Neural cell (in vitro differentiated cells): Measurements from ENCODE around the gene SH3BGRL2. TPM values are rescaled to one million over a fixed set of nuclear protein-coding genes. Genes with fewer than 3 reads are reported as not detected.
"Not testable (repeated sequence)": the region's sequence is repeated elsewhere in the genome, so short reads cannot be mapped to it uniquely, and the experiment has no call there.

Source experiments
- H2AFZ ChIP-seq: fragments of 200-600, 300-800 bp; sonication (generic), shearing (Covaris generic); 2 replicates; pipeline ENCODE4 v1.6.0; 2014; ENCODE audit warnings: low read depth, mild to moderate bottlenecking, antibody characterized with exemption, low read length, moderate library complexity
- H3F3A ChIP-seq: fragments of 200-600 bp; shearing (Covaris generic); 2 replicates; pipeline ENCODE4 v1.6.1; 2016; ENCODE audit warnings: mild to moderate bottlenecking, moderate library complexity, mixed read lengths, antibody characterized with exemption, low read length; ENCODE audit not compliant: insufficient read depth, poor library complexity, severe bottlenecking
- H3K27ac ChIP-seq: fragments of 200-600, 300-800 bp; sonication (generic), shearing (Covaris generic); 2 replicates; pipeline ENCODE4 v1.5.1; 2014; ENCODE audit warnings: mild to moderate bottlenecking, low read length, moderate library complexity
- H3K27me3 ChIP-seq: fragments of 300-800, 200-600 bp; sonication (generic), shearing (Covaris generic); 2 replicates; pipeline ENCODE4 v1.6.0; 2014; ENCODE audit warnings: mild to moderate bottlenecking, low read depth, low read length, moderate library complexity; ENCODE audit not compliant: insufficient read depth
- H3K36me3 ChIP-seq: fragments of 300-800, 200-600 bp; sonication (generic), shearing (Covaris generic); 2 replicates; pipeline ENCODE4 v1.5.1; 2014; ENCODE audit warnings: mild to moderate bottlenecking, antibody characterized with exemption, low read length, moderate library complexity; ENCODE audit not compliant: insufficient read depth
- H3K4me2 ChIP-seq: fragments of 300-800, 200-600 bp; sonication (generic), shearing (Covaris generic); 2 replicates; pipeline ENCODE4 v1.6.0; 2014; ENCODE audit warnings: mild to moderate bottlenecking, low read length
- H3K4me3 ChIP-seq: fragments of 300-800, 200-600 bp; sonication (generic), shearing (Covaris generic); 2 replicates; pipeline ENCODE4 v1.5.1; 2014; ENCODE audit warnings: mild to moderate bottlenecking, low read length, moderate library complexity
- H3K79me2 ChIP-seq: fragments of 200-600 bp; shearing (Covaris generic); replicated peaks from 2 replicates; pipeline ENCODE4 v1.6.0; 2014; ENCODE audit warnings: mild to moderate bottlenecking, low read length, moderate library complexity; ENCODE audit not compliant: insufficient read depth
- H3K9ac ChIP-seq: fragments of 300-800, 200-600 bp; sonication (generic), shearing (Covaris generic); 2 replicates; pipeline ENCODE4 v1.6.1; 2016; ENCODE audit warnings: mild to moderate bottlenecking, low read length, mixed read lengths
- H3K9me2 ChIP-seq: fragments of 200-600 bp; shearing (Covaris generic); 2 replicates; pipeline ENCODE4 v1.6.1; 2016; ENCODE audit warnings: mild to moderate bottlenecking, low read length, mixed read lengths; ENCODE audit not compliant: insufficient read depth
- H3K9me3 ChIP-seq: fragments of 200-600, 300-800 bp; sonication (generic), shearing (Covaris generic); 2 replicates; pipeline ENCODE4 v1.6.1; 2016; ENCODE audit warnings: mild to moderate bottlenecking, mixed run types, low read length, moderate library complexity, mixed read lengths
- H4K20me1 ChIP-seq: fragments of 200-600 bp; shearing (Covaris generic); 2 replicates; pipeline ENCODE4 v1.6.1; 2016; ENCODE audit warnings: mild to moderate bottlenecking, mixed run types; ENCODE audit not compliant: insufficient read depth
- CTCF ChIP-seq: fragments of 450-650 bp; IDR thresholded peaks from 2 replicates; pipeline ENCODE4 v1.5.1; 2014; ENCODE audit warnings: antibody characterized with exemption, mild to moderate bottlenecking, moderate library complexity; ENCODE audit not compliant: poor library complexity, severe bottlenecking
- EP300 ChIP-seq: fragments of 450-650 bp; conservative IDR thresholded peaks from 2 replicates; pipeline ENCODE4 v1.6.1; 2014; ENCODE audit warnings: antibody characterized with exemption, mild to moderate bottlenecking, moderate library complexity; ENCODE audit not compliant: poor library complexity, severe bottlenecking
- EZH2 ChIP-seq: fragments of 200-600, 300-800 bp; shearing (Covaris generic), sonication (generic); IDR thresholded peaks from 2 replicates; pipeline ENCODE4 v1.6.1; 2014; ENCODE audit warnings: antibody characterized with exemption, low read length, borderline replicate concordance, mild to moderate bottlenecking; ENCODE audit not compliant: insufficient read depth, poor library complexity, severe bottlenecking
- MXI1 ChIP-seq: fragments of 450-650 bp; conservative IDR thresholded peaks from 2 replicates; pipeline ENCODE4 v1.6.1; 2014; ENCODE audit warnings: antibody characterized with exemption, mild to moderate bottlenecking; ENCODE audit not compliant: poor library complexity, severe bottlenecking
- POLR2AphosphoS5 ChIP-seq: IDR thresholded peaks from 2 replicates; pipeline ENCODE4 v1.6.1; 2012
- RAD21 ChIP-seq: fragments of 450-650 bp; conservative IDR thresholded peaks from 2 replicates; pipeline ENCODE4 v1.6.1; 2014; ENCODE audit warnings: antibody characterized with exemption, mild to moderate bottlenecking, moderate library complexity
- REST ChIP-seq: IDR thresholded peaks from 2 replicates; pipeline ENCODE4 v1.6.1; 2012; ENCODE audit warnings: borderline replicate concordance
- SMC3 ChIP-seq: fragments of 450-650 bp; conservative IDR thresholded peaks from 2 replicates; pipeline ENCODE4 v1.6.1; 2014; ENCODE audit warnings: antibody characterized with exemption, mild to moderate bottlenecking, moderate library complexity; ENCODE audit not compliant: poor library complexity
- TAF1 ChIP-seq: IDR thresholded peaks from 2 replicates; pipeline ENCODE4 v1.6.1; 2012; ENCODE audit warnings: low read depth
- polyA plus RNA-seq: library from polyadenylated mRNA; depleted of rRNA; stranded (reverse); fragments of >200 nt; gene quantifications from 2 replicates; pipeline ENCODE4 v1.2.3, GENCODE V29; 2014

The SH3BGRL2 gene
- polyA plus RNA-seq, 1 donor from 2014 or later, result 25.3 TPM

DNA sequence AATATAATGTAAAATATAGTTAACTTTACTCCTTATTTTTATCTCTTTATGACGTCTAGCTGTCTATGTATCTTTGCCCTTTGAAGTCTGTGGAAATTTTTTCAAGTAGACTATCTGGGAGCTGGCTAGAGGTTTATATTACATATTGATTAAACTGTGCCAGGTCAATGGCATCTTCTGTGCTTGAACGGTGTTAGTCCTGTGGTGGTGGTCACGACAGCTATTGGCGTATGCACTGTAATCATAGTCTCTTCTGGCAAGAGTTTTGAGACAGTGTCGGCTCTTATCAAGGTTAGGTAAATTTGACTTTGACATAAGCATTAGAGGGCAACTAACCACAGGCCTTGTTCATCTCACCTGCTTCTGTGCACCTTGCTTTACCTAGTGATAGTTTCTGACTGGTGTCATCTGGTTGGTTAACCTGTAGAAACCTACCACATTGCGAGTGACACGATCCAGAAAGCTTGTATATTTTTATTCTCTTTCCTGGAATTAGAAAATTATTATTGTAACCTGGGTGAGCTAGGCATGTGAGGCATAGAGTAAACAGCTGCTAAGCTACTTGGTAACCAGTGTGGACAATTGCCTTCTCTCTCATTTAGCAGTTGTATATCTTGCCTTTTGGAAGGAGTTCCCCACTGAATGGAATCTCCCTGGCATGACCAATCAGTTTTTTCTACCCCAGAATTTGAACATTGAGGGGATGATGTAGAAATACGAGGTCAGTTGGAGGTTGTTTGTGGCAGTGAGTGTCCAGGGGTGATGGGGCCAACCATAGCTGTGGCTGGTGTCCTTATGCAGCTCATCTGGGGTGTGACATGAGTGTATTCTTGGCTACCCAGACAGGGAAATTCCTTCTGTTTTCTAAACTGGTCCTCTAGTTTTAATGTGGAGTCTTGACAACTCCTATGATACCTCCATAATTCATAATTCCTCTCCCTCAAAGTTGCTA lies 45.9 kb downstream of the SH3BGRL2 start:
- TF ChIP-seq MXI1 (no peak), EP300 (no peak), RAD21 (no peak), CTCF (no peak), EZH2 (no peak)
- peaks cover 19% of the 10 kb centered on the region for H3K79me2 ChIP-seq
- no peaks in the 10 kb centered on the region for H3K27me3 ChIP-seq
- no peak overlapping the region for H3K27ac ChIP-seq
- H3K9me2 ChIP-seq, result no peaks in the 10 kb centered on the region
- H3K36me3 ChIP-seq, result no peaks in the 10 kb centered on the region
- no peak overlapping the region for H2AFZ ChIP-seq
- peaks cover 3% of the 10 kb centered on the region for H3K9me3 ChIP-seq
- H3F3A ChIP-seq, result no peaks in the 10 kb centered on the region
- no peak overlapping the region for H3K4me2 ChIP-seq
- no peaks in the 10 kb centered on the region for H4K20me1 ChIP-seq
- H3K4me3 ChIP-seq, result no peak overlapping the region
- no peak overlapping the region for H3K9ac ChIP-seq

GRCh38 chr6:79682682-79683081 lies 51.6 kb downstream of the SH3BGRL2 start:
- not testable (repeated sequence) for H3K9ac ChIP-seq, H3K27ac ChIP-seq, H3K36me3 ChIP-seq, H3F3A ChIP-seq, H2AFZ ChIP-seq, H3K4me3 ChIP-seq, H3K9me2 ChIP-seq, H3K27me3 ChIP-seq, H3K4me2 ChIP-seq, H4K20me1 ChIP-seq, H3K9me3 ChIP-seq
- H3K79me2 ChIP-seq, result peaks cover 19% of the 10 kb centered on the region

- Histone ChIP-seq H3K79me2 (peaks cover 11% of the 10 kb centered on the region), H3K4me2 (no peak overlapping the region), H3K4me3 (no peak overlapping the region), H2AFZ (no peak overlapping the region), H4K20me1 (no peaks in the 10 kb centered on the region), H3K27ac (no peak overlapping the region), H3K9ac (no peak overlapping the region), H3K27me3 (no peaks in the 10 kb centered on the region), H3K9me3 (peaks cover 3% of the 10 kb centered on the region), H3F3A (no peaks in the 10 kb centered on the region), H3K9me2 (no peaks in the 10 kb centered on the region), H3K36me3 (no peaks in the 10 kb centered on the region)
- TF ChIP-seq REST, result no peak
- TF ChIP-seq EP300, result no peak
- no peak for TF ChIP-seq CTCF
- TF ChIP-seq POLR2AphosphoS5, result no peak
- TF ChIP-seq EZH2, result no peak
- no peak for TF ChIP-seq SMC3
- no peak for TF ChIP-seq MXI1
- no peak for TF ChIP-seq RAD21
- TF ChIP-seq TAF1, result no peak
These were observed 53.7 kb downstream of the SH3BGRL2 start for GRCh38 chr6:79684876-79685275.
